Gastrocnemius medialis (tissue), 4 donors: ENCODE results near the gene GNG14.
"Not testable (repeated sequence)": the region's sequence is repeated elsewhere in the genome, so short reads cannot be mapped to it uniquely, and the experiment has no call there.

Experiments used
- CTCF ChIP-seq, 5 experiments: fragments of 450-650 bp in 3 of 5; fragments of 200-600 bp in 2 of 5; sonication (generic) in 2 of 5; IDR thresholded peaks in 4 of 5; conservative IDR thresholded peaks in 1 of 5; 1 replicate in 4 of 5; 2 replicates in 1 of 5; pipeline ENCODE4 v1.5.1; 2016 to 2019; ENCODE audit warnings: antibody characterized with exemption in 5 of 5, mild to moderate bottlenecking in 3 of 5, moderate library complexity in 3 of 5
- POLR2A ChIP-seq, 2 donors: fragments of 450-650 bp; IDR thresholded peaks; one replicate each; pipeline ENCODE4 v1.6.1; 2017; ENCODE audit warnings: antibody characterized with exemption in 2 of 2, mild to moderate bottlenecking in 2 of 2, moderate library complexity in 2 of 2

GRCh38 chr19:12725612-12726011 lies 37.8 kb downstream of the GNG14 start:
- TF ChIP-seq POLR2A (IDR thresholded peaks at IDR 0.05); CTCF (IDR thresholded peaks at IDR 0.05 in 4 of 5, conservative IDR thresholded peaks at IDR 0.05 in 1 of 5): not testable (repeated sequence)
